ENCODE measurements around the gene MME. TPM values are rescaled to one million over a fixed set of nuclear protein-coding genes. Genes with fewer than 3 reads are reported as not detected.
"Not testable (repeated sequence)": the region's sequence is repeated elsewhere in the genome, so short reads cannot be mapped to it uniquely, and the experiment has no call there.

The MME gene
- total RNA-seq, 4 donors from 2014 or later = 1.5 to 81.7 (median 20.5) TPM

- no peak overlapping the region for H3K4me3 ChIP-seq
- H3K27ac ChIP-seq = no peak overlapping the region
- ATAC-seq = no peak
- no peaks in the 10 kb centered on the region for H3K27me3 ChIP-seq
- 66 to 71% methylated on average over 10 to 11 of the region's 11 CpGs for WGBS, 2 donors (ENCODE audit: low coverage in 1 of 2)
- no peaks in the 10 kb centered on the region for H3K36me3 ChIP-seq
- no peaks in the 10 kb centered on the region for H3K9me3 ChIP-seq
- H3K4me1 ChIP-seq = no peaks in the 10 kb centered on the region
- TF ChIP-seq EP300 (IDR thresholded peaks at IDR 0.05) (no peak), POLR2A (IDR thresholded peaks at IDR 0.05) (no peak), POLR2AphosphoS5 (IDR thresholded peaks at IDR 0.05) (no peak)
- TF ChIP-seq, protein P1, sequence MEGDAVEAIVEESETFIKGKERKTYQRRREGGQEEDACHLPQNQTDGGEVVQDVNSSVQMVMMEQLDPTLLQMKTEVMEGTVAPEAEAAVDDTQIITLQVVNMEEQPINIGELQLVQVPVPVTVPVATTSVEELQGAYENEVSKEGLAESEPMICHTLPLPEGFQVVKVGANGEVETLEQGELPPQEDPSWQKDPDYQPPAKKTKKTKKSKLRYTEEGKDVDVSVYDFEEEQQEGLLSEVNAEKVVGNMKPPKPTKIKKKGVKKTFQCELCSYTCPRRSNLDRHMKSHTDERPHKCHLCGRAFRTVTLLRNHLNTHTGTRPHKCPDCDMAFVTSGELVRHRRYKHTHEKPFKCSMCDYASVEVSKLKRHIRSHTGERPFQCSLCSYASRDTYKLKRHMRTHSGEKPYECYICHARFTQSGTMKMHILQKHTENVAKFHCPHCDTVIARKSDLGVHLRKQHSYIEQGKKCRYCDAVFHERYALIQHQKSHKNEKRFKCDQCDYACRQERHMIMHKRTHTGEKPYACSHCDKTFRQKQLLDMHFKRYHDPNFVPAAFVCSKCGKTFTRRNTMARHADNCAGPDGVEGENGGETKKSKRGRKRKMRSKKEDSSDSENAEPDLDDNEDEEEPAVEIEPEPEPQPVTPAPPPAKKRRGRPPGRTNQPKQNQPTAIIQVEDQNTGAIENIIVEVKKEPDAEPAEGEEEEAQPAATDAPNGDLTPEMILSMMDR (IDR thresholded peaks at IDR 0.05) = no peak
Measured at GRCh38 chr3:155110996-155111901, 31.1 kb downstream of the MME start.

DNA sequence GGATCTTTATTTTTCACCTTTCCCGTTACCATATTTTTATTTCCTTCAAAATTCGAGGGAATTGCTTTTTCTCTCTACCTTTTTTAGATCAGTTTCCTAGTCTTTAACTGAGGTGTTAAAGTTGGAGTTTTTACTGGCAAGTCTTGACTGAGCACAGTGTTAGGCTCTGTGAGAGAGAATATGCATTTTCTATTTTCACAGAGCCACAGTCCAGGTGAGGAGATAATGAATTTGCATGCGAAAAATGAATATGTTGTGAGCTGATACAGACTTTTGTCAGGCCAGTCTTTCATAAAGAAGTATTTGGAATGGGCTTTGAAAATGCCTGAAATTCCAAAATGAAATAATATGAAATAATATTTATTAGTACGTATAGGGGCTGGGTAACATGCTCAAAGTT is 31.9 kb downstream of the MME start:
- no peak for ATAC-seq
- H3K36me3 ChIP-seq = no peaks in the 10 kb centered on the region
- no peak for TF ChIP-seq POLR2A (IDR thresholded peaks at IDR 0.05)
- no peak for TF ChIP-seq POLR2AphosphoS5 (IDR thresholded peaks at IDR 0.05)
- TF ChIP-seq, protein P1 (IDR thresholded peaks at IDR 0.05) = no peak
- TF ChIP-seq EP300 (IDR thresholded peaks at IDR 0.05) = no peak
- no peaks in the 10 kb centered on the region for H3K4me1 ChIP-seq
- no peaks in the 10 kb centered on the region for H3K9me3 ChIP-seq
- H3K27ac ChIP-seq = no peak overlapping the region
- 30 to 67% methylated on average over 2 to 4 of the region's 4 CpGs for WGBS, 2 donors (ENCODE audit: low coverage in 1 of 2)
- no peak overlapping the region for H3K4me3 ChIP-seq
- no peaks in the 10 kb centered on the region for H3K27me3 ChIP-seq

DNA sequence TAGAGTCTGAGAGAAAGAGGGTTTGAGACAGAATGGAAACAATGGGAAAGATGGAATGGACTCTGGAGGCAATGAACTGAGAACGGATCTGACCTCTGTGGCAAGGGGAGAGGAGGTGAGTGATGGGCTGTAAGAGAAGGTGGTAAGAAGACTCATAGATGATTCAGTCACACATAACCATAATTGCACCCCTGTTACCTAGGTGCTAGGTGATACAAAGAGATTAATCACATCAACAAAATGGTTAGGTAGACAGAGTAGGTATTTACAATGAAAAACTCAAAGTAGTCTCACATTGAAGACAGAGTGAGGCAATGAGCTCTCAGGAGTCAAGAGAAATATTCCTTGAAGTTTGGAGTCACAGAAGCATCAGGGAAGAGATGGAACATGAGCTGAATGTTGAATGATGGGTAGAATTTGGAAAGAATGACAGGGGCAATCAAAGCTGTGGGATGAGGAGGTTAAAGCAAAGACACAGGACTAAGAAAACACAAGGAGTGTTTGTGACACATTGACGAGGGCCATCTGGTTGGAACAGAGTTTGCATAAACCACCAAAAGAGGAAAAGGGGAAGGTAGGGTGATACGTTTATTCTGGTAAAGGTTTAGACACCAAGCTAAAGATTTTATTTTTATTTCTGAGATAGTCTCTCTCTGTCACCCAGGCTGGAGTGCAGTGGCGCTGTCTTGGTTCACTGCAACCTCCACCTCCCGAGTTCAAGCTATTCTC is 32.7 kb downstream of the MME start:
- no peak overlapping the region for H3K27ac ChIP-seq
- no peaks in the 10 kb centered on the region for H3K9me3 ChIP-seq
- 57 to 81% methylated on average over 4 to 5 of the region's 5 CpGs for WGBS, 2 donors (ENCODE audit: low coverage in 1 of 2)
- ATAC-seq = no peak
- no peak overlapping the region for H3K4me3 ChIP-seq
- TF ChIP-seq POLR2AphosphoS5 (IDR thresholded peaks at IDR 0.05) = no peak
- no peak for TF ChIP-seq EP300 (IDR thresholded peaks at IDR 0.05)
- TF ChIP-seq POLR2A (IDR thresholded peaks at IDR 0.05) = no peak
- TF ChIP-seq, protein P1 (IDR thresholded peaks at IDR 0.05) = no peak
- H3K4me1 ChIP-seq = no peaks in the 10 kb centered on the region
- no peaks in the 10 kb centered on the region for H3K36me3 ChIP-seq
- H3K27me3 ChIP-seq = no peaks in the 10 kb centered on the region

DNA sequence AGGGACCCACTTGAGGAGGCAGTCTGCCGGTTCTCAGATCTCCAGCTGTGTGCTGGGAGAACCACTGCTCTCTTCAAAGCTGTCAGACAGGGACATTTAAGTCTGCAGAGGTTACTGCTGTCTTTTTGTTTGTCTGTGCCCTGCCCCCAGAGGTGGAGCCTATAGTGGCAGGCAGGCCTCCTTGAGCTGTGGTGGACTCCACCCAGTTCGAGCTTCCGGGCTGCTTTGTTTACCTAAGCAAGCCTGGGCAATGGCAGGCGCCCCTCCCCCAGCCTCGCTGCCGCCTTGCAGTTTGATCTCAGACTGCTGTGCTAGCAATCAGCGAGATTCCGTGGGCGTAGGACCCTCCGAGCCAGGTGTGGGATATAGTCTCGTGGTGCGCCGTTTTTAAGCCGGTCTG is 44.6 kb downstream of the MME start:
- WGBS, 2 donors (ENCODE audit: low coverage in 1 of 2) = no CpG with 5 or more reads among the region's 14 CpGs
- not testable (repeated sequence) for ATAC-seq, H3K27ac ChIP-seq, H3K9me3 ChIP-seq, H3K4me3 ChIP-seq, H3K4me1 ChIP-seq, H3K36me3 ChIP-seq, H3K27me3 ChIP-seq

- 55 to 83% methylated on average over 2 of the region's 2 CpGs for WGBS, 2 donors (ENCODE audit: low coverage in 1 of 2)
- Histone ChIP-seq H3K27ac (no peak overlapping the region), H3K4me3 (no peak overlapping the region), H3K9me3 (peaks cover 0 to 3% (median 0%) of the 10 kb centered on the region in 3 donors), H3K36me3 (no peaks in the 10 kb centered on the region), H3K27me3 (no peaks in the 10 kb centered on the region), H3K4me1 (no peaks in the 10 kb centered on the region)
- no peak for TF ChIP-seq POLR2AphosphoS5 (IDR thresholded peaks at IDR 0.05)
- TF ChIP-seq EP300 (IDR thresholded peaks at IDR 0.05) = no peak
- no peak for TF ChIP-seq POLR2A (IDR thresholded peaks at IDR 0.05)
- TF ChIP-seq, protein P1 (IDR thresholded peaks at IDR 0.05) = no peak
- ATAC-seq = no peak
Measured at GRCh38 chr3:155129396-155129795, 49.3 kb downstream of the MME start.
